ENCODE measurements around the gene SPRR4.
"Not testable (repeated sequence)": the region's sequence is repeated elsewhere in the genome, so short reads cannot be mapped to it uniquely, and the experiment has no call there.

SPRR4 gene

DNA sequence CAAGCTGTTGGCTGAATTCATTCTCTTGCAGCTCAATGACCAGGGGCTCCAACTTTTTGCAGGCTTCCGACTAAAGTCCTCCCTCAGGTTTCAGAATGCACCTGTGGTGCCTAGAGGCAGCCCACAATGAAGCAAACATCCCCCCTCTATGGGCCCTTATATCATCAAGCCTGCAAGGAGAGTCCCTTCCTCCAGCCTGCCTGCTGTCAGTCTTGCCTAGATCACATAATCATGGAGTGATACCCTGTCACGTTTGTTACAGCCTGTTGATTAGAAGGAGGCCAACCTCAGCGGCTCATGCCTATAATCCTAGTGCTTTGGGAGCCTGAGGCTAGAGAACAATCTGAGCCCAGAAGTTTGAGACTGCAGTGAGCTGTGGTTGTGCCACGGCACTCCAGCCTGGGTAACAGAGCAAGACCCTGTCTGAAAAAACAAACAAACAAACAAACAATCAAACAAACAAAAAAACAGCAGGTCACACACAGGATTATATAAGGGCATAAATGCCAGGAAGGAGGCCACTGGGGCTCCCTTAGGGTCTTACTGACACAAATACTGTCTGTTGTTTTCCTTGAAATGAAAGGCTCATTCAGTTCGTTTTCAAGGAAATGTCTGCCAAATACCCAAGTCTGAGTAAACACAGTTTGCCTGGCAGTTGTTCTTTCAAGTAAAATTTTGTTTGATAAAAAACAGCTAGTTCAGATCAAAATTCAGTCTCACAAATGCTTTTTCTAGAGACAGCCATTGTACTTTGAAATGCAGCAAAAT lies 26.4 kb downstream of the SPRR4 start:
- H3K27me3 ChIP-seq (ENCODE audit: control insufficient read depth, insufficient read depth, low read length): no peaks in the 10 kb centered on the region
- no peak overlapping the region for H3K9ac ChIP-seq (ENCODE audit: low read length)
- no peaks in the 10 kb centered on the region for H3K36me3 ChIP-seq (ENCODE audit: control insufficient read depth, insufficient read depth, low read length)
- H3K4me3 ChIP-seq (ENCODE audit: low read length): no peak overlapping the region
- no peaks in the 10 kb centered on the region for H3K4me1 ChIP-seq (ENCODE audit: control insufficient read depth, insufficient read depth, low read length)
- H3K27ac ChIP-seq (ENCODE audit: low read depth, low read length): no peak overlapping the region

DNA sequence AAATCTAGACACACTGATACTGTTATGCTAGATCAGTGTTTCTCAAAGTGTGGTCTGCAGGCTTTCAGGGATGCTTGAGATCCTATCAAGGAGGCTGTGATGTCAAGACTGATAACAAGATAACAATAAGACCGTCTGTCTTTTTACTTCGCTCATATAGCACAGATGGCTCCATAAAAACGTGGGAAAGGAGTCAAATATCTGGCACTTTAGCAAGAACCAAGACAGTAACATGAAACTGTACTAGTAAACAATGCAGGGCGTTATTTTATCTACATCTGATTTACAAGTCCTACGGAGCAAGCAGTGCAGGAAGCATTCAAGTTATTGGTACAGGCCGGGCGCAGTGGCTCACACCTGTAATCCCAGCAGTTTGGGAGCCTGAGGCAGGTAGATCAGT lies 27.5 kb downstream of the SPRR4 start:
- H3K36me3 ChIP-seq (ENCODE audit: control insufficient read depth, insufficient read depth, low read length): no peaks in the 10 kb centered on the region
- no peaks in the 10 kb centered on the region for H3K27me3 ChIP-seq (ENCODE audit: control insufficient read depth, insufficient read depth, low read length)
- no peak overlapping the region for H3K4me3 ChIP-seq (ENCODE audit: low read length)
- H3K4me1 ChIP-seq (ENCODE audit: control insufficient read depth, insufficient read depth, low read length): no peaks in the 10 kb centered on the region
- no peak overlapping the region for H3K9ac ChIP-seq (ENCODE audit: low read length)
- H3K27ac ChIP-seq (ENCODE audit: low read depth, low read length): no peak overlapping the region

DNA sequence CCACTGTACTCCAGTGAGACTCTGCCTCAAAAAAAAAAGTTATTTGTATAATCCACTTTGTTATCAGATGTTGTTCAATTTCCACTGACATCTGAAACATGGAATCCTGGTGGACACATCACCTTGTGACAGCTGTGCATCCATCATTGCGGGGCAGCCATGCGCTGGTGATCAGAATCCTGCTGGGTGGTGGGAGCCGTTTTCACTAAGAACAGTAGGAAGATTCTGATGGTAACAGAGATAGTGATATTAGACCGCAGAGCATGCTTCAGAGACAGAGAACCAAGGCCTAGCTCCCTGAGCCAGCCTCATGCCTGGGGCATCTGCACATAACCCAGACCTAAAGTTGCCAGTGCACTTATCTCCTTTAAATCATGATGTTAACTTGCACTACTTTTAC lies 28.0 kb downstream of the SPRR4 start:
- H3K4me1 ChIP-seq (ENCODE audit: control insufficient read depth, insufficient read depth, low read length): no peaks in the 10 kb centered on the region
- no peak overlapping the region for H3K4me3 ChIP-seq (ENCODE audit: low read length)
- H3K9ac ChIP-seq (ENCODE audit: low read length): no peak overlapping the region
- H3K27ac ChIP-seq (ENCODE audit: low read depth, low read length): no peak overlapping the region
- no peaks in the 10 kb centered on the region for H3K27me3 ChIP-seq (ENCODE audit: control insufficient read depth, insufficient read depth, low read length)
- H3K36me3 ChIP-seq (ENCODE audit: control insufficient read depth, insufficient read depth, low read length): no peaks in the 10 kb centered on the region

DNA sequence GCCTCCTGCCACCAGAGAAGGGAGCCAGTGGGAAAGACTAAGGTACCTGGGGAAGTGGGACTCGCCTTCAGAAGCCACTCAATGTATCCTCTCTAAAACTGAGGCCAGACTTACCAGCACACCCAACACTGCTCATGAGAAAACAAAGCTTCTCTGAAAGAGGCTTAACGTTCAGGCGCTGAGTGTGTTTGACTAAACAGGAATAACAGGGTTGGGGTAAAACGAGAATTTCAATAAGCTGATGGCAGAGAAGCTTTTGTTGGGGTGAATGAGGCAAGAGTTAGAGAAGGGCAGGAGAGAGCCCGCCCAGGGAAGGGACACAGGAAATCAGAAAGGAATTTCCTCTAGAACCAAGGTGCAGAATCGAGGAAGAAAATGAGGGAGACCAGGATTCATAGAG lies 29.4 kb downstream of the SPRR4 start:
- no peak overlapping the region for H3K4me3 ChIP-seq (ENCODE audit: low read length)
- H3K27me3 ChIP-seq (ENCODE audit: control insufficient read depth, insufficient read depth, low read length): no peaks in the 10 kb centered on the region
- H3K9ac ChIP-seq (ENCODE audit: low read length): no peak overlapping the region
- H3K36me3 ChIP-seq (ENCODE audit: control insufficient read depth, insufficient read depth, low read length): no peaks in the 10 kb centered on the region
- no peaks in the 10 kb centered on the region for H3K4me1 ChIP-seq (ENCODE audit: control insufficient read depth, insufficient read depth, low read length)
- H3K27ac ChIP-seq (ENCODE audit: low read depth, low read length): no peak overlapping the region

DNA sequence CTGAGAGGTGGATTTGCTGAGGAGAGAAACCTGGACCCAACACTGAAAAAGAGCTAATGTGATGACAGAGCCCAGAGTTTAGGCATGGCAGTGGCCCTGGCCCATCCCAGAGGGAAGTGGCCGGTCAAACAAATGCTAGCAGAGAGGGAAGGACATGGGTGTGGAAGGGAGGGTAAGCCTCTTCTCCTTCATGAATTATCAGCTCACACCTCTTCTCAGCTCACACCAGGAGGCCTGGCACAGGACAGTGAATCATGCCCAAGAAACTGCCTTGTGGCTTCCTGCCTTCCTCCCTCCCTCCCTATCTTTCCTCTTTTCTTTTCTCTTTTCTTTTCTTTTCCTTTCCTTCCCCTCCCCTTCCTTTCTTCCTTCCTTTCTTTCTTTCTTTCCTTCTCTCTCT lies 29.8 kb downstream of the SPRR4 start:
- Histone ChIP-seq H3K9ac (ENCODE audit: low read length) (no peak overlapping the region), H3K36me3 (ENCODE audit: control insufficient read depth, insufficient read depth, low read length) (no peaks in the 10 kb centered on the region), H3K4me3 (ENCODE audit: low read length) (no peak overlapping the region), H3K4me1 (ENCODE audit: control insufficient read depth, insufficient read depth, low read length) (no peaks in the 10 kb centered on the region), H3K27ac (ENCODE audit: low read depth, low read length) (no peak overlapping the region), H3K27me3 (ENCODE audit: control insufficient read depth, insufficient read depth, low read length) (no peaks in the 10 kb centered on the region)

DNA sequence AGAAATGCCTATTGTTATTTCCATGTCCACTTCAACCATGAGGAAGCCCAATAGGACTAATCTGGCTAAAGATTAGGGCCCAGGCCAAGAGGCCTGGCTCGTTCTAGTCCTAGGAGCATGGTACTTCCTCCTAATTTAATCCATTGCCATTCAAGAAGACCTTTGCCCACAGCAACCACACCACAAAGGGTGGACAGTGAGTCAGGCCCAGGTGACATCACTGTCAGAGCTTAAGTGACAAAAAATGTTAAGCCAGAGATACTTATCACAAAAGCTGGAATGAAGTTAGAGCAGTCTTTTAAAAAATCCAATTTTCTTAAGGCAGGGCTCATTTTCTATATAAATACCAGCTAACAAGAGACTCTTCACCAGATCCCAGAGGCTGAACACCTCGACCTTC lies 30.9 kb downstream of the SPRR4 start, which contains the start of gene SPRR3:
SPRR3 (plus strand) TSS at position 368 of the 400 bp plus-strand sequence. CDS start 1,272 bp downstream, outside the sequence.
- no peaks in the 10 kb centered on the region for H3K27me3 ChIP-seq (ENCODE audit: control insufficient read depth, insufficient read depth, low read length)
- no peak within 1 kb of the TSS for H3K4me3 ChIP-seq (ENCODE audit: low read length)
- H3K4me1 ChIP-seq (ENCODE audit: control insufficient read depth, insufficient read depth, low read length): no peaks in the 10 kb centered on the region
- no peak within 1 kb of the TSS for H3K9ac ChIP-seq (ENCODE audit: low read length)
- no peak within 1 kb of the TSS for H3K27ac ChIP-seq (ENCODE audit: low read depth, low read length)
- no peaks in the 10 kb centered on the region for H3K36me3 ChIP-seq (ENCODE audit: control insufficient read depth, insufficient read depth, low read length)

DNA sequence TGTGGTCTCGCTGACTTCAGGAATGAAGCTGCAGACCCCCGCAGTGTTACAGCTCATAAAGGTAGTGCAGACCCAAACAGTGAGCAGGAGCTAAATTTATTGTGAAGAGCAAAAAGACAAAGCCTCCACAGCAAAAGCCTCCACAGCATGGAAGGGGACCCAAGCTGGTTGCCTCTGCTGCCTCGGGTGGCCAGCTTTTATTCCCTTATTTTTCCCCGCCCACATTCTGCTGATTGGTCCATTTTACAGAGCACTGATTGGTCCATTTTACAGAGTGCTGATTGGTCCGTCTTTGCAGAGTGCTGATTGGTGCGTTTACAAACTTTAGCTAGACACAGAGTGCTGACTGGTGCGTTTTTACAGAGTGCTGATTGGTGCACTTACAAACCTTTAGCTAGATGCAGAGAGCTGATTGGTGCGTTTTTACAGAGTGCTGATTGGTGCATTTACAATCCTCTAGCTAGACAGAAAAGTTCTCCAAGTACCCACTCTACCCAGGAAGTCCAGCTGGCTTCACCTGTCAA lies 40.8 kb downstream of the SPRR4 start:
- H3K27ac ChIP-seq (ENCODE audit: low read depth, low read length); H3K4me3 ChIP-seq (ENCODE audit: low read length); H3K36me3 ChIP-seq (ENCODE audit: control insufficient read depth, insufficient read depth, low read length); H3K27me3 ChIP-seq (ENCODE audit: control insufficient read depth, insufficient read depth, low read length); H3K4me1 ChIP-seq (ENCODE audit: control insufficient read depth, insufficient read depth, low read length); H3K9ac ChIP-seq (ENCODE audit: low read length): not testable (repeated sequence)

DNA sequence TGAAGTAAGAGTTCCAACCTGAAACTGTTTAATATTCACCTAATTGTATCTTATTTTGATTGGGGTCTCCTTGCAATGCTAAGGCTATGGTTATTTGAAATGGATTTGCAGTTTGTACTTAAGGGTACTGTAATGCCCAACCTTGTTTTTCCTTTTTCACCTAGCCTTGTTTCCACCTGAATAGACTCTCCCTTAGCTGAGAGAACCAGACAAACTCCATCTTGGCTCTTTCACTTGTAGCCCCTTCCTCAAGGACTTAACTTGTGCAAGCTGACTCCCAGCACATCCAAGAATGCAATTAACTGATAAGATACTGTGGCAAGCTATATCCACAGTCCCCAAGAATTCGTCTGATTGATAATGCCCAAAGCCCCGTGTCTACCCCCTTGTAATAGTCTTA lies 51.4 kb downstream of the SPRR4 start:
- H3K4me3 ChIP-seq (ENCODE audit: low read length); H3K27me3 ChIP-seq (ENCODE audit: control insufficient read depth, insufficient read depth, low read length); H3K36me3 ChIP-seq (ENCODE audit: control insufficient read depth, insufficient read depth, low read length); H3K9ac ChIP-seq (ENCODE audit: low read length); H3K27ac ChIP-seq (ENCODE audit: low read depth, low read length); H3K4me1 ChIP-seq (ENCODE audit: control insufficient read depth, insufficient read depth, low read length): not testable (repeated sequence)

Measured in rectal smooth muscle tissue (tissue), 1 donor.